MM.1S (cell line): ENCODE results near the gene TEK.

ENCODE experiments used
- CTCF ChIP-seq: fragments of 300-600 bp; sonication (generic); IDR thresholded peaks from 2 replicates; pipeline ENCODE4 v1.5.1; 2016; ENCODE audit warnings: antibody characterized with exemption, low read length, mixed read lengths
- EZH2 ChIP-seq: fragments of 300-600 bp; sonication (generic); optimal IDR thresholded peaks from 2 replicates; pipeline ENCODE3; 2017; ENCODE audit warnings: low read depth, mild to moderate bottlenecking, antibody characterized with exemption, low read length, mixed read lengths
- EZH2phosphoT487 ChIP-seq: fragments of 300-600 bp; sonication (generic); IDR thresholded peaks from 2 replicates; pipeline ENCODE4 v1.6.1; 2018; ENCODE audit warnings: antibody characterized with exemption, low read length

GRCh38 chr9:27142299-27142930, 33.4 kb downstream of the TEK start:
- TF ChIP-seq EZH2phosphoT487 (no peak), EZH2 (no peak), CTCF (no peak)
